HG02798 (cell line): Measurements from ENCODE around the gene FAM163B.
"Not testable (repeated sequence)": the region's sequence is repeated elsewhere in the genome, so short reads cannot be mapped to it uniquely, and the experiment has no call there.

ENCODE experiments used
- ATAC-seq: cut with Tn5 transposase; IDR thresholded peaks from one replicate; pipeline ENCODE4 v1.9.1; 2021; ENCODE audit warnings: mild to moderate bottlenecking; ENCODE audit not compliant: unreplicated experiment, poor library complexity

Gene FAM163B

GRCh38 chr9:133640580-133641395 is 31.6 kb upstream of the FAM163B start:
- ATAC-seq: no peak

GRCh38 chr9:133640160-133640559 is 31.0 kb upstream of the FAM163B start:
- no peak for ATAC-seq

- ATAC-seq: no peak
Observed at GRCh38 chr9:133639613-133640012, 30.4 kb upstream of the FAM163B start.

- no peak for ATAC-seq
Observed at GRCh38 chr9:133638711-133639110, 29.5 kb upstream of the FAM163B start.

GRCh38 chr9:133638076-133638475 is 28.9 kb upstream of the FAM163B start:
- ATAC-seq: no peak

- no peak for ATAC-seq
Observed at GRCh38 chr9:133637451-133638055, 28.4 kb upstream of the FAM163B start.

GRCh38 chr9:133636902-133637301 is 27.7 kb upstream of the FAM163B start:
- no peak for ATAC-seq

GRCh38 chr9:133635533-133636531 is 26.6 kb upstream of the FAM163B start, which contains the start of gene DBH:
TSS of gene DBH (plus strand) at chr9:133636363. CDS start at chr9:133636372, 9 bp downstream.
- ATAC-seq: no peak

GRCh38 chr9:133635098-133635497 is 25.9 kb upstream of the FAM163B start:
- ATAC-seq: no peak

- no peak for ATAC-seq
Observed at GRCh38 chr9:133634081-133634691, 25.0 kb upstream of the FAM163B start.

GRCh38 chr9:133633681-133634080 is 24.5 kb upstream of the FAM163B start:
- no peak for ATAC-seq

- no peak for ATAC-seq
Observed at GRCh38 chr9:133632806-133633680, 23.9 kb upstream of the FAM163B start.

- ATAC-seq: no peak
Observed at GRCh38 chr9:133631111-133631510, 21.9 kb upstream of the FAM163B start.

- ATAC-seq: no peak
Observed at GRCh38 chr9:133629221-133630110, 20.3 kb upstream of the FAM163B start.

GRCh38 chr9:133628766-133629165 is 19.6 kb upstream of the FAM163B start:
- ATAC-seq: no peak

- ATAC-seq: no peak
Observed at GRCh38 chr9:133627341-133627740, 18.2 kb upstream of the FAM163B start.

GRCh38 chr9:133626008-133626407 is 16.8 kb upstream of the FAM163B start:
- ATAC-seq: not testable (repeated sequence)

- ATAC-seq: no peak
Observed at GRCh38 chr9:133622555-133622954, 13.4 kb upstream of the FAM163B start.
